Measurements from ENCODE around the gene ST8SIA6.

DNA sequence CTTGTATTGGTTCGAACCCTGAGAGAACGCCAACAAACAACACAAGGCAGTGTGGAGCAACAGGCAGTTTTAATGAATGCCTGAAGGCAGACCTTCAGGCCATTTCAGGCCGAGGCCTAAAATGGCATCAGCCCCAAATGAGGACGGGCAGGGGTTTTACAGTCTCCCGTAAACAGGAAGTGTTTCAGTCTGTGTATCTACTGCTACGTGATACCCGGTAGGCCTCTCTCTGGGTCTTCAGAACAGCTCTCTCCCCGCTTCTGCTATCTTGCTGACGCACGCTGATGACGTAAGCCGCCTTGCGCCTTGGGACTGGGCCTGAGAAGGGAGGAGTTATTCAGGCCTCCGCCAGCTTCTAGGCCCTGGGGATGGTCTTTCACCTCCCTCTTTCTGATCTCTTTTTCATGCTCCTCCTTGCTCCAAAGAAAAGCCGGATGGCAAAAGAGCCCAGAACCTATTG lies 67.7 kb downstream of the ST8SIA6 start:
- TF ChIP-seq, protein P1, sequence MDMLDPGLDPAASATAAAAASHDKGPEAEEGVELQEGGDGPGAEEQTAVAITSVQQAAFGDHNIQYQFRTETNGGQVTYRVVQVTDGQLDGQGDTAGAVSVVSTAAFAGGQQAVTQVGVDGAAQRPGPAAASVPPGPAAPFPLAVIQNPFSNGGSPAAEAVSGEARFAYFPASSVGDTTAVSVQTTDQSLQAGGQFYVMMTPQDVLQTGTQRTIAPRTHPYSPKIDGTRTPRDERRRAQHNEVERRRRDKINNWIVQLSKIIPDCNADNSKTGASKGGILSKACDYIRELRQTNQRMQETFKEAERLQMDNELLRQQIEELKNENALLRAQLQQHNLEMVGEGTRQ (IDR thresholded peaks at IDR 0.05; ENCODE audit: low read length): no peak
- TF ChIP-seq ASH2L (IDR thresholded peaks at IDR 0.05; ENCODE audit: low read length): no peak
- TF ChIP-seq, protein P2, sequence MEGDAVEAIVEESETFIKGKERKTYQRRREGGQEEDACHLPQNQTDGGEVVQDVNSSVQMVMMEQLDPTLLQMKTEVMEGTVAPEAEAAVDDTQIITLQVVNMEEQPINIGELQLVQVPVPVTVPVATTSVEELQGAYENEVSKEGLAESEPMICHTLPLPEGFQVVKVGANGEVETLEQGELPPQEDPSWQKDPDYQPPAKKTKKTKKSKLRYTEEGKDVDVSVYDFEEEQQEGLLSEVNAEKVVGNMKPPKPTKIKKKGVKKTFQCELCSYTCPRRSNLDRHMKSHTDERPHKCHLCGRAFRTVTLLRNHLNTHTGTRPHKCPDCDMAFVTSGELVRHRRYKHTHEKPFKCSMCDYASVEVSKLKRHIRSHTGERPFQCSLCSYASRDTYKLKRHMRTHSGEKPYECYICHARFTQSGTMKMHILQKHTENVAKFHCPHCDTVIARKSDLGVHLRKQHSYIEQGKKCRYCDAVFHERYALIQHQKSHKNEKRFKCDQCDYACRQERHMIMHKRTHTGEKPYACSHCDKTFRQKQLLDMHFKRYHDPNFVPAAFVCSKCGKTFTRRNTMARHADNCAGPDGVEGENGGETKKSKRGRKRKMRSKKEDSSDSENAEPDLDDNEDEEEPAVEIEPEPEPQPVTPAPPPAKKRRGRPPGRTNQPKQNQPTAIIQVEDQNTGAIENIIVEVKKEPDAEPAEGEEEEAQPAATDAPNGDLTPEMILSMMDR (IDR thresholded peaks at IDR 0.05; ENCODE audit: control extremely low read depth in 1 of 3, insufficient read depth in 1 of 3, low read depth in 1 of 3, low read length in 3 of 3): no peak
- no peak for TF ChIP-seq RAD21 (IDR thresholded peaks at IDR 0.05 in 1 of 2, conservative IDR thresholded peaks at IDR 0.05 in 1 of 2; ENCODE audit: low read depth in 2 of 2, low read length in 2 of 2)
- TF ChIP-seq NRF1 (IDR thresholded peaks at IDR 0.05; ENCODE audit: low read depth, low read length): no peak

Measured in H1 (cell line).